Spleen (tissue), 11 donors: ENCODE measurements around the gene TNS4. TPM values are rescaled to one million over a fixed set of nuclear protein-coding genes. Genes with fewer than 3 reads are reported as not detected.
A peak's percentile ranks its signal among the peaks of the same experiment; 100 is the strongest.

ENCODE experiments used
- DNase-seq: peaks from one replicate; pipeline ENCODE4 v3.0.0-alpha.2; 2020
- H3K27ac ChIP-seq, 8 donors: fragments of 200-600 bp; sonication (generic) in 7 of 8; 1 replicate in 4 of 8; 2 replicates in 4 of 8; pipeline versions ENCODE4 v1.5.0 to v1.8.0; 2016 to 2021; ENCODE audit warnings: inconsistent platforms in 4 of 8, mild to moderate bottlenecking in 4 of 8, moderate library complexity in 1 of 8
- H3K27me3 ChIP-seq, 7 donors: fragments of 200-600 bp; sonication (generic) in 6 of 7; replicated peaks in 1 of 7; 1 replicate in 4 of 7; 2 replicates in 3 of 7; pipeline versions ENCODE4 v1.5.0 to v1.8.0; 2016 to 2021; ENCODE audit warnings: inconsistent platforms in 3 of 7, mild to moderate bottlenecking in 1 of 7
- H3K36me3 ChIP-seq, 6 donors: fragments of 200-600 bp; sonication (generic) in 5 of 6; 1 replicate in 4 of 6; 2 replicates in 2 of 6; pipeline versions ENCODE4 v1.5.0 to v1.8.0; 2016 to 2021; ENCODE audit warnings: inconsistent platforms in 2 of 6
- H3K4me1 ChIP-seq, 6 donors: fragments of 200-600 bp; sonication (generic) in 5 of 6; 1 replicate in 3 of 6; 2 replicates in 3 of 6; pipeline versions ENCODE4 v1.5.0 to v1.8.0; 2016 to 2021; ENCODE audit warnings: inconsistent platforms in 3 of 6
- H3K4me3 ChIP-seq, 8 donors: fragments of 200-600 bp; sonication (generic) in 7 of 8; 1 replicate in 4 of 8; 2 replicates in 4 of 8; pipeline versions ENCODE4 v1.5.0 to v1.8.0; 2016 to 2021; ENCODE audit warnings: inconsistent platforms in 4 of 8, mild to moderate bottlenecking in 4 of 8, moderate library complexity in 2 of 8
- H3K9me3 ChIP-seq, 8 donors: fragments of 200-600 bp; sonication (generic) in 7 of 8; 1 replicate in 4 of 8; 2 replicates in 4 of 8; pipeline versions ENCODE4 v1.5.0 to v1.8.0; 2016 to 2021; ENCODE audit warnings: inconsistent platforms in 4 of 8
- CTCF ChIP-seq, 11 experiments: fragments of 200-600 bp in 7 of 11; fragments of 450-650 bp in 4 of 11; sonication (generic) in 4 of 11; IDR thresholded peaks in 8 of 11; conservative IDR thresholded peaks in 3 of 11; 1 replicate in 7 of 11; 2 replicates in 4 of 11; pipeline versions ENCODE4 v1.4.0 to v1.8.0; 2016 to 2021; ENCODE audit warnings: antibody characterized with exemption in 11 of 11, inconsistent platforms in 4 of 11, mild to moderate bottlenecking in 1 of 11
- POLR2A ChIP-seq, 3 donors: fragments of 450-650 bp; IDR thresholded peaks; one replicate each; pipeline ENCODE4 v1.5.1; 2017; ENCODE audit warnings: antibody characterized with exemption in 3 of 3, mild to moderate bottlenecking in 1 of 3
- POLR2AphosphoS5 ChIP-seq, 3 donors: sonication (generic); formaldehyde crosslinking; IDR thresholded peaks; one replicate each; pipeline ENCODE4 v1.5.1; 2017; ENCODE audit warnings: antibody characterized with exemption in 3 of 3
- WGBS, 5 donors: extraction: QIAGEN DNeasy Blood & Tissue Kit in 3 of 5; methylation state at CpG; one replicate each; pipeline versions ENCODE4 v1.1.5 to v1.1.7; 2013 to 2018; 5-methylcytosine and 5-hydroxymethylcytosine counted together
- intact Hi-C: fragments of 100-400 bp; cut with DNase I; formaldehyde crosslinking; loops from one replicate; pipeline ENCODE4 v1.15.0; 2023; ENCODE audit warnings: low total_unique reads
- polyA plus RNA-seq, 3 donors: library from polyadenylated mRNA; stranded (reverse); fragments of 200-250 nt; gene quantifications; one replicate each; pipeline ENCODE4 v1.2.1, GENCODE V29; 2013
- total RNA-seq, 7 donors: library from RNA; depleted of rRNA in 3 of 7; stranded (reverse); fragments of >200 nt in 3 of 7; fragmentation: NEBNext Ultra II Directional in 4 of 7; extraction: Animal tissue kit (Norgen Biotek cat#: 25700) in 4 of 7; gene quantifications; one replicate each; pipeline versions ENCODE4 v1.1.0 to v1.2.1, GENCODE V29; 2016 to 2021
- donor health status: healthy with polysubstance abuse.
- donor health status: DM: no; HTN: no; CAD: no; lungs with moderate emphysema.
- donor health status: DM: no; HTN: no; CAD: no.
- donor health status: Bipolar disorder and iron deficiency.
- donor health status: healthy.
- donor health status: DM: no; HTN: no; CAD: no.
- donor health status: DM: yes; HTN: yes; CAD: no.

TNS4 gene
- total and polyA plus RNA-seq, 10 donors: 0.14 to 1.3 (median 0.37) TPM; not detected in 1

- WGBS, 5 donors: 92 to 100% (median 98%) methylated on average over 2 of the region's 2 CpGs
- H3K27me3 ChIP-seq: no peaks in the 10 kb centered on the region
- TF ChIP-seq POLR2A (IDR thresholded peaks at IDR 0.05): no peak
- no peak for TF ChIP-seq CTCF (IDR thresholded peaks at IDR 0.05 in 8 of 11, conservative IDR thresholded peaks at IDR 0.05 in 3 of 11)
- TF ChIP-seq POLR2AphosphoS5 (IDR thresholded peaks at IDR 0.05): no peak
Observed at GRCh38 chr17:40529991-40530390, 28.6 kb upstream of the TNS4 start.

GRCh38 chr17:40528692-40529417 lies 27.4 kb upstream of the TNS4 start:
- Histone ChIP-seq H3K4me3 (no peak overlapping the region), H3K27me3 (no peaks in the 10 kb centered on the region), H3K27ac (no peak overlapping the region), H3K9me3 (peaks cover 0 to 21% (median 8%) of the 10 kb centered on the region in 8 donors), H3K36me3 (no peaks in the 10 kb centered on the region), H3K4me1 (peaks cover 12 to 57% (median 34%) of the 10 kb centered on the region in 6 donors)
- WGBS, 5 donors: 73 to 86% (median 82%) methylated on average over 10 of the region's 10 CpGs
- intact Hi-C loops: loop anchor here (10.0 kb wide), 1 partner anchor 54 kb away; no protein-coding TSS in a partner anchor
- TF ChIP-seq CTCF (IDR thresholded peaks at IDR 0.05 in 8 of 11, conservative IDR thresholded peaks at IDR 0.05 in 3 of 11): no peak
- no peak for TF ChIP-seq POLR2A (IDR thresholded peaks at IDR 0.05)
- no peak for TF ChIP-seq POLR2AphosphoS5 (IDR thresholded peaks at IDR 0.05)
- DNase-seq: peak; percentile 71

More at GRCh38 chr17:40529991-40530390, 28.6 kb upstream of the TNS4 start:
- Histone ChIP-seq H3K9me3 (peaks cover 0 to 12% (median 8%) of the 10 kb centered on the region in 8 donors), H3K27ac (no peak overlapping the region), H3K4me3 (no peak overlapping the region), H3K4me1 (peaks cover 17 to 69% (median 44%) of the 10 kb centered on the region in 6 donors), H3K36me3 (no peaks in the 10 kb centered on the region)
- peak; percentile 6 for DNase-seq
- intact Hi-C loops: loop anchor here (5.0 to 10.0 kb wide), 4 partner anchors 55 to 225 kb away; partner anchors contain the start of genes IGFBP4 and RARA

GRCh38 chr17:40526668-40527067 lies 25.2 kb upstream of the TNS4 start:
- no peak for TF ChIP-seq POLR2A (IDR thresholded peaks at IDR 0.05)
- TF ChIP-seq POLR2AphosphoS5 (IDR thresholded peaks at IDR 0.05): peak in 1 of 3 donors; percentile 65
- intact Hi-C loops: loop anchor here (10.0 kb wide), 1 partner anchor 52 kb away; no protein-coding TSS in a partner anchor
- Histone ChIP-seq H3K27ac (peak overlapping the region in 3 of 8 donors; percentile 21 to 43 (median 41)), H3K36me3 (no peaks in the 10 kb centered on the region), H3K9me3 (peaks cover 0 to 21% (median 8%) of the 10 kb centered on the region in 8 donors), H3K4me1 (peaks cover 0 to 38% (median 13%) of the 10 kb centered on the region in 6 donors), H3K4me3 (no peak overlapping the region), H3K27me3 (no peaks in the 10 kb centered on the region)
- 70 to 83% (median 72%) methylated on average over 5 of the region's 5 CpGs for WGBS, 5 donors
- peak; percentile 75 for DNase-seq

- Histone ChIP-seq H3K27me3 (no peaks in the 10 kb centered on the region), H3K4me1 (peaks cover 0 to 36% (median 2%) of the 10 kb centered on the region in 6 donors), H3K4me3 (no peak overlapping the region), H3K36me3 (no peaks in the 10 kb centered on the region), H3K9me3 (peaks cover 0 to 21% (median 8%) of the 10 kb centered on the region in 8 donors), H3K27ac (no peak overlapping the region)
- TF ChIP-seq POLR2A (IDR thresholded peaks at IDR 0.05) (no peak), CTCF (IDR thresholded peaks at IDR 0.05 in 8 of 11, conservative IDR thresholded peaks at IDR 0.05 in 3 of 11) (no peak), POLR2AphosphoS5 (IDR thresholded peaks at IDR 0.05) (no peak)
- intact Hi-C loops: loop anchor here (10.0 kb wide), 1 partner anchor 50 kb away; no protein-coding TSS in a partner anchor
- DNase-seq: no peak
- 89 to 100% (median 100%) methylated on average over 1 of the region's 1 CpG for WGBS, 5 donors
Observed at GRCh38 chr17:40525294-40525693, 23.9 kb upstream of the TNS4 start.
